ENCODE data around the gene GABBR1. TPM values are rescaled to one million over a fixed set of nuclear protein-coding genes. Genes with fewer than 3 reads are reported as not detected.

The GABBR1 gene
- polyA plus RNA-seq, 4 donors, result 33.2 to 114 (median 74.1) TPM

DNA sequence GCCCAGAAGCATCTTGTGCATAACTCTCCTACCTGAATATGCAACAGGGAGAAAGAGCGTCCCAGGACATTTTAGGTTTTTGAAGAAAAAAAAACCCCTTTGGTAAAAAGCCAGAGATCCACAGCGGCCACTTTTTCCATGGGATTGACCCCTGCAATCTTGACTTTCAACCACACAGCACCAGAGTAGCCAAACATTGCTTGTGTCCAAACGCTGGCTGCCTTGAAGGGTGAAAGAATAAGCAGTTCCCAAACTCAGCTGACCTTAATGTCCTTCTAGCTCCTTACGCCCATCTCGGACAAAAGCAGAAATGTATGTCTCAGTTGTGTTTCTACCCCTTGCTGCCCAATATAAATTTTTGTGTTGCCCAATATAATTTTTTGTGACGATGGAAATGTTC is 22.7 kb upstream of the GABBR1 start:
- DNase-seq (ENCODE audit: low read depth in 4 of 4, low spot score in 2 of 4), result no peak

DNA sequence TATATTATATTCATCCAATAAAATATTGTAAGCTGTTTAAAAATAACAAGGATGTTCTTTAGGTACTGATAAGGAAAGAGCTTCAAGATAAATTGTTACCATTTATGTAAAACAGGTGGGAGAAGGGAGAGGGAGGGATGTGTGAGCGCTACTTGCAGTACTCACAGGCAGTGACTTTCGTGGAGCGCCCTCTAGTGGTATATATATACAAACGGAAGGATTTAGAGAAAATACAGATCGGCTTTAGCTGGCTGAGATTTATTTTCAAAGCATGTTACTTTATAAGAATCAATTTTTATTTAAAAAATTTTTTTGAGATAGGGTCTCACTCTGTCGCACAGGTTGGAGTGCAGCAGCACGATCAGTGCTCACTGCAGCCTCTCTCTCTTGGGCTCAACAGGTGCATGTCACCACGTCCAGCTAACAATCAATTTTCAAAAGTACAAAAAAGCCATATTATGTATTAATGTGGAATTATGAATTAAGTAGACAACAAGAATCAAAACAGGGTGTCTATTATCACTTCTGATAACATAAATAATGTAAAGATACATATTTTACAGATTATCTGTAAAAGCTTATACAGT is 20.6 kb upstream of the GABBR1 start:
- no peak for DNase-seq (ENCODE audit: low read depth in 4 of 4, low spot score in 2 of 4)

DNA sequence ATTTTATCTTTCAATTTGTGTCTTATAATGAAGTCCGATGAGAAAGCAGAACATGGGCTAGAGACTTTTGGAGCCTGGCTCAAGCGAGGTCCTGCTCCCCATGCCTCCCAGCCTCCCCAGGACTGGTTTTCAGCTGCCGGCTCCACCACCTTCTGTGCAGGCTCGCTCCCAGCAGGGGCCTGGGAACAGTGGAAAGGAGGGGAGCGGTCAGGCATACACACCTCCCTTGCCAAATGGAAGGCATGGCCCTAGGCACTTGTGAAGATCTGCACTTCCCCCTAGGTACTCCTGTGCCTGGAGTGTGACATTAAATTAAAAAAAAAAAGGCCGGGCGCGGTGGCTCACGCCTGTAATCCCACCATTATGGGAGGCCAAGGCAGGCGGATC is 19.2 kb upstream of the GABBR1 start:
- DNase-seq (ENCODE audit: low read depth in 4 of 4, low spot score in 2 of 4), result no peak

DNA sequence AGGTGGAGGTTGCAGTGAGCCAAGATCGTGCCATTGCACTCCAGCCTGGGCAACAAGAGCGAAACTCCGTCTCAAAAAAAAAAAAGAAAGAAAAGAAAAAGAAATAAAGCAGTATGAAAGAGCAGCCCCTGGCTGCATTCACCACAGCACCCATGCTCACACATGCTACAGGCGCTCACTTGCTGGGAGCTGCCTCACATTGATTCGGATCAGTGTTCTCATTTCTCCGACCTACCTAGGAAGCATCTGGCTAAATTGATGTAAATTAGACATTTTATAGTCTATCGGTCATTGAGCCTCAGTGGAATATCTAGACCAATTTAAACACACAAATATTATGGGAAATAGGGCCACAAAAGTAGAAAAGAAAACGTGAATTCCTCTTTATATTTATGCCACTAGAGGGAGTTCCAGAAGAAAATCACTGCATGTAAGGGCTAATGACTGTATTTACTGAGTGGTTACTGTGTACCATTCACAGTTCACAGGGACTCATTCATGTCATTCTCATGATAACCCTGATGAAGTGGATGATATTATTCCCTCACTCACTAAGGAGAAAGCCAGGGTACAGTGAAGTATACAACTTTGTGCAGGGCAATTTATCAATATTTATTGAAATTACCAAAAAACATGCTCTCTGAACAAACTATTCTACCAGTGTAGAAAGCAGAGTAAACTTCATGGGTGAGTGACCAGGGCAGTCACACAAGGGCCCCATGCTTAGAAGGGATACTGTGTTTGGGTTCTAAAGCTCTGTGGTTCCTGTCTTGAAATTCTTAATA is 18.6 kb upstream of the GABBR1 start:
- no peak for DNase-seq (ENCODE audit: low read depth in 4 of 4, low spot score in 2 of 4)

DNA sequence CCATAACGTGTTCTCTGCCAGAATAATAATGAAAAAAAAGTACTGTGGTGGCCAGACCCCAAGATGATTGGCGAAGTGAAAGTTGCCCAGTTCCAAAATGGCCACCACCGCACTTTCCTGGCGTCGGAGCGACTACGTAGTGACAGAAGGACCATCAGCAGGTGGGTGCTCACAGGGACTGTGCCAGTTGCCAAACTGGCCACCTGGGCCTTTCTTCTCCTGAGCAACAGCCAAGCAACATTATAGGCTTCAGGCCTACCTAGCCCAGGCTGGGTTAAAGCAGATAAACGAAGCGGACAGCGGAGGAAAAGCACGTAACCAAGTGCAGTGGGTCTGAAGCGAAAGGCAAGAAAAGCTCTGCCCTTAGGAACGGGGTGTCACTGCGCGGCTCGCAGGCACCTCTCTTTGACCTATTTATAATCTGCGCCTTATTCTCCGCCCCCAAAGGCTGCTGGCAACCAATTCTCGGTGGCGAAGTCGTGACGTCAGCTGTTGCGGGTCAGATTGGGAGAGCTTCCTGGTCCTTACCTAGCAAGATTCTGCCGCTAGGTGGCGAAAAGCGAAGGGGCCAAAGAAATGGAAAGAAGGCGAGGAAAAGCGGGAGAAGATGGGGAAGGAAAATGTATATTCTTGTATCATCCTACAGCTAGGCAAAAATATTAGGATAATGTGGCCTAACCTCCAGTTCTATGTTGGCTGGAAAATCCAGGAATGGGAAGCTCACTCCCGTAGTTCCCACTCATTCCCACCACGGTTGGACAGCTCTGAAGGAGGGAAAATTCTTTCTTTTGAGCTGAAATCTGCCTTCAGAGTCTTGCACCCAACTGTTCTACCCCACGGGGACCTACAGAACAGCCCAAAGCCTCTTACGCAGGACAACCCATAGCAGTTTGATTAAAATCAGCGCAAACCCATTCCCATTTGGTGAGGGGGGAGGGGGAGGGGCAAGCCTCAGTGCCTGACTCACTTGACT is 17.0 kb upstream of the GABBR1 start:
- peak; percentile 92 to 98 (median 92) for DNase-seq (ENCODE audit: low read depth in 4 of 4, low spot score in 2 of 4)

DNA sequence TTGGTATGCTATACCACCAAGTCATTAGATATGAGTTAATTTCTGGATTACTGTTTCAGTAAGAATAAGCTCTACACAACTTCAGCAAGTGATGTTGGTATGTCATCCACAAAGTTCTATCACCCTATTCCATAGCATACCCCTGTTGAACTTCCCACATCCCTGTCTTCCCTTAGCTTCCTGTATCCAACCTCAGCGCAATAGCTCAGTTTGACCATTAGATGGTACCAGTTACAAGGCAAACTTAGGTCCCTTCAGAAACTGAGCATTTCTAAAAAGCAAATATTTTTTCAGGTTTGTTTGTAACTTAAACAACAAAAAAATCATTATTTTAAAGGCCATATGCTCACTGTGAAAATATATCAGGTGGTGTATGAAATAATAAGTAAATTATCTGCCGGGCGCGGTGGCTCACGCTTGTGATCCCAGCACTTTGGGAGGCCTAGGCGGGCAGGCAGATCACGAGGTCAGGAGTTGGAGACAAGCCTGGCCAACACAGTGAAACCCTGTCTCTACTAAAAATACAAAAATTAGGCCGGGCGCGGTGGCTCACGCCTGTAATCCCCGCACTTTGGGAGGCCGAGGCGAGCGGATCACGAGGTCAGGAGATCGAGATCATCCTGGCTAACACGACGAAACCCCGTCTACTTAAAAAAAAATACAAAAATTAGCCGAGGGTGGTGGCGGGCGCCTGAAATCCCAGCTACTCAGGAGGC is 15.1 kb upstream of the GABBR1 start:
- DNase-seq (ENCODE audit: low read depth in 4 of 4, low spot score in 2 of 4), result no peak

DNA sequence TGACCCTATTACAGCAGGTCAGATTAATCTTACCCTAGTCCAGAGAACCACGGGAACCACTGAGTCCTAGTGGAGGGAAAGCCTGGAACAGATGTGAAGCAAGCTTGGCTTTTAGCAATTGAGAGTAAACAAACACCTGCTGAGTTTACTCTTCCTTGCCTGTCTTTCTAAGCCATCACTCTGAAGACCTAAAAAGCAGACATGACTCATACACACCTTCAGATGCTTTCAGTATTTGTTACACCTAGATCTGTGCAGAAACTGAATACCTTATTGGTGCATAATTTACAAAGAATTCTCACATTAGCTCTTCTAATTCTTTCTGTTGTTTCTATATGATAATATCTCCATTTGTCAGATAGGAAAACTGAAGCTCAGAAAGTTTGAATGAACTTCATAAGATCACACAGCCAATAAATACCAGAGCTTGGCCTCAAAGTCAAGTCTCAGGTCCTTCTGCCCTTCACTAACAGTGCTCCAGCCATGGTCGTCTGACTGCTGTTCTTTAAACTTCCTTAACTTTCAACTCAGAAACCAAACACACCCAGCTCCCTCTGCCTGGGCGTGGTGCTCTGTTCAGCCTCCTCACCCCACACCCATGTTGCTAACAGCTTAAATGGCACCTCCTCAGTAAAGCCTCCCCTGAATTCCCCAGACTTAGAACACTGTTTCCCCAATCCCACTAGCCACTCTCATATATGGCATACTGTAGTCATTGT is 8.6 kb upstream of the GABBR1 start:
- DNase-seq (ENCODE audit: low read depth in 4 of 4, low spot score in 2 of 4), result no peak

DNA sequence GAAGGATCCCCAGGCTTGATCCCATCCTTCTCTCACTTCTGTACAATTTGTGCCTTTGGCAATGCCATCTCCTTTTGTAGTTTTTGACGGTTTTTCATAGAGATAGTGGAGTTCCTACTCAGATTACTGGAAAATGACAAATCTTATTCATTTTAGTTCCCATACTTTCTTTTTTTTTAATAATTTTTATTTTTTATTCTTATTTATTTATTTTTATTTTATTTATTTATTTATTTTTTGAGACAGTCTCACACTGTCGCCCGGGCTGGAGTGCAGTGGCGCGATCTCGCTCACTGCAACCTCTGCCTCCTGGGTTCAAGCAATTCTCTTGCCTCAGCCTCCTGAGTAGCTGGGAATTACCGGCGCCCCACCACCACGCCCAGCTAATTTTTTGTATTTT is 4.3 kb upstream of the GABBR1 start:
- no peak for DNase-seq (ENCODE audit: low read depth in 4 of 4, low spot score in 2 of 4)

DNA sequence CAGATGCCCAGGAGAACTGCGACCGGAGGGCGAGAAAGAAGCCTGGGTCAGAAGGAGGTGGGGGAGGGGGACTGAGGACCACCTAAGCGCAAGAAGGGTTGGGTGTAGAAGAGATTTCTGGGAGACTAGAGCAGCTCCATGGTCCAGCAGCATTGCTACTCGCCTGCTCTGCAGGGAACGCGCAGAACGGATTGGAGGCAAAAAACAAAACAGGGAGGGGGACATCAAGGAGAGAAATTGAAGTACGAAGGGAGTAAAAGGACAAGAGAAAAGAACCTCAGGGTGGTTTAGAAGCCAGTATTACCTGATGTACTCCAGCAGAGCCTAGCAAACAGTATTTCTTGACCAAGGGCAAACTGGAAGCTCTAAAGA is 537 bp upstream of the GABBR1 start:
- DNase-seq (ENCODE audit: low read depth in 4 of 4, low spot score in 2 of 4), result peak in 2 of 4 donors; percentile 28 to 64

DNA sequence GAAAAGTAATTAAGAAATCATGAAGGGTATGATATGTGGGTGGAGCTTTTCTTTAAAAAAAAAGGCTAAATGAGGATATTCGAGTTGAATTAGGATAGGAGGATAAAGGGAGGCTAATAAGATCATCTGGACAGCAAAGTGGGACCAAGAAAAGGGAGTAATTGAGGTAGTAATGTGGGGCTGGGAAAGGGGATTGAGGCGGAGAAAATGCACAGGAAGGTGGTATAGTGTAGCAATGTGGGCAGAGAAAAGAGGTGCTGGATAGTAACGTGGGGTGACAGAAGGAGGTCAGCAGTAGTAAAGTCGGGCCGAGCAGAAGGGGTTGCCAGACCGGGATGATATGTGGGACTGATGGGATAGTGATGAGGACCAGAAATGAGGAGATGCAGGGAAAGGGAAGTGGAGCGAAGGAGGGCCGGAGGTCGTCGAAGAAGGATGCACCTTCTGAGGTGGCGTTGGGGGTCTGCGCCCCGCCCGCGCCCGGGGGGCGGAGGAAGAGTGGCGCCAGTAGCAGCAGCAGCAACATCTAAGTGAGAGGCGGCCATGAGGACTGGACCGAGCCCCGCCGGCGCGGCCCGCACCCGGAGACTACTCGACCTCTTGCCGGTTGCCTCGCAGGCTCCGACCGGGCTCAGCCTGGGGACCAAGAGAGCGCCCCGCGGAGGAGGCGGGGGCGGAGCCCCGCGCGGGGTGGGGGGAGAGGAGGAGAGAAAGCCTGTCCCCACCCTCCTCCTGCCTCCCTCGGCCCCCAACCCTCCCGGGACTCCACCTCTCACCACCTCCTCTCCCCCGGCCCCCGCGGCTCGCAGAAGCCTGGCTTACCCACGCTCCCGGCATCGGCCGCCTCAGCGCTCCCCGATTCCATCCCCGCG is 887 bp downstream of the GABBR1 start:
- no peak for DNase-seq (ENCODE audit: low read depth in 4 of 4, low spot score in 2 of 4)

DNA sequence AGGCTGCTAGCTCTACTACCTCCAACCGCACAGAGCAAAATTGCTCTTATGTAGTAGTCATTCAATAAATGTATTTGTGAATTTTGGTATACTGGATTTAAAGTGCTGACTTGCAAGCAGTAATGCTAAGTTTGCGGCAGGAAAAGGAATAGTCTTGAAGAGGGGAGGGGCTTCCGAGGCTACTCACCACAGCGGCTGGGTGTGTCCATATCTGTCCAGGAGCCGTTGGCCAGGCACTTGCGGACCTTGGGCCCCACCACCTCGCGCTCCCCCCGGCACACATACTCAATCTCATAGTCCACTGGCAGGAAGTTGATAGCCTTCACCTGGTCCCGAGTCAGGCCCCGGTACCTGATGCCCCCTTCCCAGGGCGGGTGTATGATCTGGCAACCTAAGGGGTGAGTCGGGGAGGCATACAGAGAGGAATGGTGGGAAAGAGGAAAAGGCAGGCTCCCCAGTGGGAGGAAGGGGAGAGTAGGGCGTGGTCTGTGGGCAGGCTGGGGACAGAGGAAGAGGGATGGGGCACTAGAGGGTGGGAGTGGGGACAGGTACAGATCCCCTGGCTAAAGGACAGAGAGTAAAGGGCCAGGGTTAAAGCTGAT is 1.7 kb downstream of the GABBR1 start:
- no peak for DNase-seq (ENCODE audit: low read depth in 4 of 4, low spot score in 2 of 4)

DNA sequence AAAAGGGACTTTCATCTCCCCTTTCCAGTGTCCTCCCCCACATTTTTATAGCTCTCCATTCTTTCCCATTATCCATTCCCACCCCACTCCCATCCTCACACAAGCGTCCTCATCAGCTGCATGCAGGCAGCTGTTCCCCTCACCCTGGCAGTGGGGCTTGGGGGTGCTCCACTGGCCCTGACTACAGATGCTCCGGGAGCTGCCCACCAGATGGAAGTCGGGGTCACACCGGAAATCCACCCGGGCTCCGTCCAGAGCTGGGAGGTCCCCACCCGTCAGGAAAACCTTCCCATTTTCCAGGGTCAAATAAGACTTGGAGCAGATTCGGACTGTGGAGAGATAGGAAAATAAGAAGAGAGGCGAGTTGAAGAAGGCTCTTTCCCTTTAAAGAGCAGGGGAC is 2.7 kb downstream of the GABBR1 start:
- DNase-seq (ENCODE audit: low read depth in 4 of 4, low spot score in 2 of 4), result no peak

DNA sequence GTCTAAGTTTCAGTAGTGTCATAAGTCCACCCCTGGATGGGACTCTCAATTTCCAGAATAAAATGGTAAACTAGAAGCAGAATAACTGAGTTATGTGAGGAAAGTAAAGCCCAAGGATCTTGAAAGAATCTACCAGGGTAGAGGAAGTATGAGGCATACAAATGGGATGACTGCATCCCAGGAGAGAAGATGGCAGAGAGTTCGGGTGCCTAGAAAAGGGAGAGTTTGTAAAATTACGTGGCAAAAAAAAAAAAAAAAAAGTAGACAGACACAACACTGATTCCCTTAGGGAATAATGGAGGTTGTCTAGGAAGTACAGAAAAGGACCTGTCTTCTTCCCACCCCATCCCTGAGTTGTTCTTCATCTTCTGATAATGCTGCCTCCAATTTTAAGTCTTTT is 3.4 kb downstream of the GABBR1 start:
- DNase-seq (ENCODE audit: low read depth in 4 of 4, low spot score in 2 of 4), result no peak

DNA sequence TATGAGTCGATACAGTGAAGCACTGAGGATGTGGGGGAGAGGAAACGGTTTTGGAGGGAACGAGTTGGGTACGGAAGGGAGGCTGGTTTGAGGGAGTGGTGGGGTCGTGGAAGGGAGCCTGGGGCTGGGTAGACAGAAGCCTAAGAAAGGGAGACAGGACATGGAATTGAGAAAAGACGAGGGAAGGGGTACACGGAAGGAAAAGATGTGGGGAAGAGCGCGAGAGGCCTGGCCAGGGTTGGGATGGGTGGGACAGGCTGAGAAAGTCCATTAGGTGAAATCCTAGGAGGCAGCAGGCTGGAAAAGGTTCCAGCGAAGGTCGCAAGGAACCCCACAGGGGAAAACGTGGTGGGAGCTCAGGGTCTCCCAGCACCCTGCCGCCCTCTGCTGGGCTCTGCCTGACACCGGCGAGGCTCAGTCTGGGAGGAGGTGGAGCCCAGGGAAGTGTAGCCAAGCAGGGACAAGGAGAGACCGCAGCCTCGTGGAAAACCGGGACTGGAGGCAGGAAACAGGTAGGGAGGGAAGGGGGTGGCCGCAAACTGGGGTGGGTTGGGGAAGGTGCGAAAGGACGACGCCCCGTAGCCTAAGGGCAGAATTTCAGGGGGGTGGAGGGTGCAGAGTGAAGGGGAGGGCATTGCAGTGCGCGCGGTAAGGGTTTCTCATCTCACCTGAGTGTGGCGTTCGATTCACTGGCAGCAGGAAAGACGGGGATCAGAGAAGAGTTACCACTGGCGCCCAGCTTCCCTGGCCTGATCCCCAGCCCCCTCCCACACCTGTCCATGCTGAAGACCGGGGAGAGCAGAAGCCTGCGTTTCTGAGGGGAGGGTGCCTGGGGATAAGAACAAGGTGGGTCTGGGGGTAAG is 4.3 kb downstream of the GABBR1 start:
- peak; percentile 50 to 81 (median 59) for DNase-seq (ENCODE audit: low read depth in 4 of 4, low spot score in 2 of 4)

DNA sequence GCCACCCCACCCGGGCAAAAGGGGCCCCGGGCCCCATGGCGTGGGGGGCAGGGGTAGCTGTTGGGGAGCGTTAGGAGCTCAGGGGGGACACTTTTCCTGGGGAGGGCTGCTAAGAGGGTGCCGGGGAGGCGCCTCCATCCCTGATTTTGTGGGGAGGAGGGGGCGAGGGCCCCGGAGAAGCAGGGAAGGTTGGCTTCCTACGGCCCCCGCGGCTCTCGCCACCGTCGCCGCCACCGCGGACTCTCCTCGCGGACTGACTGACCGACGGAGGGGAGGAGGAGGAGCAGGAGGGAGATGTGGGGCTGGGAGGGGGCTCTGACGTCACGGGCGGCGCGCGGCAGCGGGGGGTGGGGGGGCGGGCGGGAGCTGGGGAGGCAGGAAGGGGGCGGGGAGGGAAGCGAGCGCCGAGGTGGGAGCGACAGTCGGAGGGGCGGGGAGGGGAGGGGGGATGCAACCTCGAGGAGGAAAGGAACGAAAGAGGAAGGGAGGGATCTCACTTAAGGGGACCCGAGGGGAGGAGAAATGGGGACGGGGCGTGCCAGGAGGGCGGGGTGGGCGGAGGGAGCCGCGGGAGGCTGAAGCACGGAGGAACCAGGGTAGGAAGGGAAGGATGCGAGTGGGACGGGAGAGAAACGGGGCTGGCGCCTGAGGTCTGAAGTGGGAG is 5.1 kb downstream of the GABBR1 start:
- DNase-seq (ENCODE audit: low read depth in 4 of 4, low spot score in 2 of 4), result peak in 1 of 4 donors; percentile 60

DNA sequence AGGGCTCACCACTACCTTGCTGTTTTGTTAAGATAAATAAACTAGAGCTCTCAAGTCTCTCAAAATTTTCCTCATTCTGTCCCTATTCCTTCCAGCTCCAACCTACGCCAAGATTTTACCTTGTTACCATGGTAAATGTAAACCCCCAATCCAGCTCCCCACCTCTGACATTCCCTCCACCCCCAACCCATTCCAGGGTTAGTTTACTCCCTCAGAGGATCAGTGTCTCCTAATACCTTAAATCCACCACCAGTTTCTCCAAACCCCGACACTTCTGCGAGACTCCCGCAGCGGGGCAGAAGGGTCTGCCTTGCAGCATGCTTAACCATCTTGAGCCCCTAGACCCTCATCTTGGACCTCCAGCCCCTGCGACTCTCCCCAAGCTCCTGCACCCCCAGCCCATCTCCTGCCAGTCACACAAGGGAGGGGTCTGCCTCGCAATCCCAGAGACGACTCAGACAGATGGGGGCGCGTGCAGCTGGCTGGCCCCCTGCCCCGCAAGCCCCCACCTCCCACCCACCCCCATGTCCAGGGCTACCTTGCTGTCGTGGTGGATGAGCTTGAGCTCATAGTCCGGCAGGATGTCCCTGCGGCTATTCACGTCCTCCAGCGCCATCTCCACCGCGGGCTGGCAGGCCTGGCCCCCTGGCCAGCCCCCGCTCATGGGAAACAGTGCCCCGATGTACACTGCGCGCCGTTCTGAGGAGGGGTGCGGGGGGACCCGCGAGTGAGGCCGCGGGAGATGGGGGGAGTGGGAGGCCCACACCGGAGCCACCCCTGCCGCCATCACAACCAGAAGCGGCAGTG is 5.8 kb downstream of the GABBR1 start:
- no peak for DNase-seq (ENCODE audit: low read depth in 4 of 4, low spot score in 2 of 4)
